HG03064 (cell line): ENCODE results near the gene BCAM.

Source experiments
- ATAC-seq: cut with Tn5 transposase; IDR thresholded peaks from one replicate; pipeline ENCODE4 v1.9.1; 2021; ENCODE audit warnings: low read depth; ENCODE audit not compliant: unreplicated experiment

The BCAM gene

DNA sequence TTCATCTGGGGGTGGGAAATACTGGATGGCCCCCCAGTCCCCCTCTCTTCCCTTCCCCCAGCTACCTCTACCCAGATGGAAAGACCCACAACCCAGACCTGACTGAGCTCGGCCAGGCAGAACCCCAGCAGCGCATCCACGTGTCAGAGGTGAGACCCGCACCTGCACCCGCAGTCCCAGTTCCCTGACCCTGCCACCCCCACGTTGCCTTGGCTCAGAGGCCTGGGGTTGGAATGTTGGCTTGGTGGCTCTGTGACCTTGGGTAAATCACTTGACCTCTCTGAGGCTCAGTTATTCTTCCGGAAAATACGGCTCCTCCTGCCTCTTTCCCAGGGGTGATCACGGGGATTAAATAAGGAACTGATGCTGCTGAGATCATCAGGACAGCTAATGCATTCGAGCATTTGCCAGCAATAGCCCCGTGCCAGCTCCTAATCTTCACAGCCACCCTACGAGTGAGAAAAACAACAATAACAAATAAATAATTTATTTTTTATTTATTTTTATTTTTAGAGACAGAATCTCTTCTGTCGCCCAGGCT is 18.9 kb upstream of the BCAM start:
- ATAC-seq, result no peak

DNA sequence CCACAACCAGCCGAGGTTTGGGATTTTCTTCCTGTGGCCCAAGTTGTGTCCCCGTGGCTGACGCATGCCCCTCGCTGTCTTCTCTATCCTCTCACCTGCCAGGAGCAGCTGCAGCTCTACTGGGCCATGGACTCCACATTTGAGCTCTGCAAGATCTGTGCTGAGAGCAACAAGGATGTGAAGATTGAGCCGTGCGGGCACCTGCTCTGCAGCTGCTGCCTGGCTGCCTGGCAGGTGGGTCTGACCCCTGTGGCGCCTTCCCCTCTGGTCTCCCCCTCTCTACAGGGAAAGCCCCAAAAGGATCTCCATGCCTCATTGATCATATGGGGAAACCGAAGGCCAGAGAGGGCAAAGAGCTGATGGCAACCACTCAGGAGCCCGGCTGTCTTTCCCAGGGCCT is 16.6 kb upstream of the BCAM start:
- ATAC-seq, result no peak

DNA sequence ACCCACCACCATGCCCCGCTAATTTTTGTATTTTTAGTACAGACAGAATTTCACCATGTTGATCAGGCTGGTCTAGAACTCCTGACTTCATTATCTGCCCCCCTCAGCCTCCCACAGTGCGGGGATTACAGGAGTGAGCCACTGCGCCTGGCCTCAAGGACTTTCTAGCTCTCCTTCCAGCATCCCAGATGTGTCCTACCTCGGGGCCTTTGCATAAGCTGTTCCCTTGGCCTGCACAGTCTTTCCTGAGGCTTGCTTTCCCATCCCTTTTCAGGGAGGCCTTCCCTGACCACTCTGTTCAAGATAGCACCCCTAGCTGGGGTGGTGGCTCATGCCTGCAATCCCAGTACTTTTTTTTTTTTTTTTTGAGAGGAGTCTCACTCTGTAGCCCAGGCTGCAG is 14.3 kb upstream of the BCAM start:
- no peak for ATAC-seq

DNA sequence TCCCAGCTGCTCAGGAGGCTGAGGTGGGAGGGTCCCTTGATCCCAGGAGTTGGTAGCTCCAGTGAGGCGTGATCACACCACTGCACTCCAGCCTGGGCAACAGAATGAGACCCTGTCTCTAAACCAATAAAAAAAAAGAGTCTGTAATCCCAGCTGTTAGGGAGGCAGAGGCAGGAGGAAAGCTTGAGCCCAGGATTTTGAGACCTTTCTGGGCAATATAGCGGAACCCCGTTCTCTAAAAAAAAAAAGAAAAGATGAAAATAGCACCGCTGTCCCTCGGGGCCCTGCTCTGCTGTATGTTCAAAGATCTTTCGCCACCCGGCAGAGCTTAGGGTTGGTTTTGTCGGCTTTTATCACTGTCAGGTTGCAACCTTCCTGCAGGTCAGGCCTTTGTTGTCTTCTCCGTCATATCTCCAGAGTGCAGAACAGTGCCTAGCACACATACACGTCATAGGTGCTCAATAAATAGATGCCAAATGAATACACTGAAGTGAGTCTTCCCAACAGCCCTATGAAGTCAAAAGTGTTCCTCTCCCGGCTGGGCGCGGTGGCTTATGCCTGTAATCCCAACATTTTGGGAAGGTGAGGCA is 13.4 kb upstream of the BCAM start:
- ATAC-seq, result no peak

DNA sequence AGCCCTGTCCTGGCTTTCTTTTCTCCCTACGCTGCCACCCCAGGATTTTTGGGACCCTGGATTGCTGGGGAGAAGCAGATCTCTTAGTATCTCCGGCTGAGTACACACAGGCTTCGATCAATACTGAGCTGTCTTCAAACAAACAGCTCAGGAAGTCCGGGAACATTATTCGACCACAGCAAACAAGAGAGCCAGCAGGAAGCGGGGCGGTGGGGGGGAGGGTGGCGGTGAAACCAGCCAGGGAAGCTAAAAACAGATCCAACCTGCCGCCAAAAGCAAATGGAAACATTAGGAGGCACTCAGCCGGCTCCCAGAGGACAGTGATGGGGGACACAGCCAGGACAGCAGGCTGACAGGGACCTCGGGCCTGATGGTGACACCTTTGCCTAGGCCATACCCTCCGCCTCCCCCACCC is 12.2 kb upstream of the BCAM start:
- ATAC-seq, result no peak

DNA sequence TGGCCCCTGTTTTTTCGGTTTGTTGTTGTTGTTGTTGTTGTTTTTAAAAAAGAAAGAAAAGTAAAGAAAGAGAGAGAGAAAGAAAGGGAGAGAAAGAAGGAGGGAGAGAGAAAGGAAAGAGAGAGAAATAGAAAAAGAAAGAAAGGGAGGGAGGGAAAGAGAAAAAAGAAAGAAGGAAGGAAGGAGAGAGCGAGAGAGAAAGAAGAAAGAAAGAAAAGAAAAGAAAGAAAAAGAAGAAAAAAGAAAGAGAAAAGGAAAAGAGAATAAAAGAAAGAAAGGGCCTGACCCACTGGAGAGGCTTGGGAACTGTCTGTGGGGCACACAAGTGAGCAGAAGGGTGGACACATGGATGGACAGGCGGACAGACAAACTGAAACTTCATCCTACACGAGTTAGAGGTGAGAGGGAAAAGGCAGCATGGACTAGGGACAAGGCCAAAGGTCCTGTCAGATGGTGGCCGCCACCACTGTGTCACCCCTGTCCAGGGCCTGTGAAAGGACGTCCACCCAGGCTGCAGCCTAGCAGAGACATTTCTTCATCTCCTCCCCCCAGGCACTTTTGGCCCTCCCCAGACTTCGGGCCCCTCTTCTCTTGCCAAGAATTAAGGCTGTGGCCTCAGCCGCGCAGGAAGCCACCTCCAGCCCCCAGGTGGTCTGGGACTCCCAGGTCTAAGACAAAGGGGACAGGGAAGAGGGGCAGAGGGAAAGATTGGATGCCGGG is 9.1 kb upstream of the BCAM start:
- no peak for ATAC-seq

DNA sequence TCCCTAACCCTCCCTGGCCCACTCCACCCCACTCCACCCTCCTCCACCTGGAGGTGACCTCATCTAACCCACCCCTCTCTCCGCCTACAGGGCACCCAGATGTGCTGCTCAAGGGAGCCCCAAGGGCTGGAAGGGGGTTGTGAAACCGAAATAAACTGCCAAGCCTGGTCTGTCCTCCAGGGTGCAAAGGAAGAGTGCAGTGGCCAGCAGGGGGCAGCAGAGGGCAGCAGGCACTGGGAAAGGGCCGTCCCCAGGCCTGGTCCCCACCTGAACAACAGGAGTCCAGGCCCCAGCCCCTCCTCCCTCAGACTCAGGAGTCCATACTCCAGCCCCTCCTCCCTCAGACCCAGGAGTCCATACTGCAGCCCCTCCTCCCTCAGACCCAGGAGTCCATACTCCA is 8.4 kb upstream of the BCAM start:
- ATAC-seq, result no peak

DNA sequence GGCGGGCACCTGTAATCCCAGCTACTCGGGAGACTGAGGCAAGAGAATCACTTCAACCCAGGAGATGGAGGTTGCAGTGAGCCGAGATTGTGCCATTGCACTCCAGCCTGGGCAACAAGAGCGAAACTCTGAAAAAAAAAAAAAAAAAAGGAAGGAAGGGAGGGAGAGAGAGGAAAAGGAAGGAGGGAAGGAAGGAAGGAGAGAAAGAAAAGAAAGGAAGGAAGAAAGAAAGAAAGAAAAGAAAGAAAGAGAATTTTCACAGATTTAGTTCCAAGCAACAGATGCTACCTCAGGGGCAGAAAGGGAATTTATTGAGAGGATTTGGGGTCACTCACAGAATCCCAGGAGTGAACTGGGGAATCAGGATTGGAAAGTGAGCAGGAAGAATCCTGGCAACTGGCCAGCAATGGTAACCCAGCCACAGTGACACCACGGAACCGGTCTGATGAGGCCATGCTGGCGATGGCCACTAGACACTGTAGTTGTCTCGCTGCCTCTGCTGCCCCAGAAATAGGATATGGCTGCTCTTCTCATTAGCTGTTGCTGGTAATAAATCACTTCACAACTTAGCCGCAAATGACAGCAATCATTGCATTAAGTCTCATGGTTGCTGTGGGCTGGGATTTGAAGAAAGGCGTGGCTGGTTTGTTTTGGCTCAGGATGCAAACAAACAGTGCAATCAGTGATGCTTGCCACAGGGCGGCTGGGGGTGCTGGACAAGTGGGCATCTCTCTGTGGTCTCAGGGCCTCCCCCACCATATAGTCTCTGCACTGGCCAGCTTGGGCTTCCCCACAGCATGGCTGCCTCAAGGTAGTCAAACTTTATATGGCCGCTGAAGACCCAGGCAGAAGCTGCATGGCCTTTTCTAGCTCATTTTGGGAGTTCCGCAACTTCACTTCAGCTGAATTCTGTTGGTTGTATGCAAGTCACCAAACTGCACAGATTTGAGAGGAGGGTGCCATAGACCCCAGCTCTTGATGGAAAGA is 5.2 kb upstream of the BCAM start:
- ATAC-seq, result no peak

DNA sequence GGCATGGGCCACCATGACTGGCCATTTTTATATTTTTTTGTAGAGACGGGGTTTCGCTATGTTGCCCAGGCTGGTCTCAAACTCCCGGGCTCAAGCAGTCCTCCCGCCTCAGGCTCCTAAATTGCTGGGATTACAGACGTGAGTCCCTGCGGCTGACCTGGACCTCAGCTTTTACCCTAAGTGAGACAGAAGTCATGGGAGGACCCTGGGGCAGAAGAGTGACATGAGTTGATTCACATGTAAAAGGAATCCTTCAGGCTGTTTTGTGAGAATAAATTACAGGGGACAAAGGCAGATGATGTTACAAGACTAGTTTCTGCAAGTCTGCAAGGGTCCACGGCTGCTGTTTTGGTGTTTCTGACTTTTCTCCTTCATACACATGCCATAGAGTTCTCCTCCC is 2.6 kb upstream of the BCAM start:
- ATAC-seq, result no peak

DNA sequence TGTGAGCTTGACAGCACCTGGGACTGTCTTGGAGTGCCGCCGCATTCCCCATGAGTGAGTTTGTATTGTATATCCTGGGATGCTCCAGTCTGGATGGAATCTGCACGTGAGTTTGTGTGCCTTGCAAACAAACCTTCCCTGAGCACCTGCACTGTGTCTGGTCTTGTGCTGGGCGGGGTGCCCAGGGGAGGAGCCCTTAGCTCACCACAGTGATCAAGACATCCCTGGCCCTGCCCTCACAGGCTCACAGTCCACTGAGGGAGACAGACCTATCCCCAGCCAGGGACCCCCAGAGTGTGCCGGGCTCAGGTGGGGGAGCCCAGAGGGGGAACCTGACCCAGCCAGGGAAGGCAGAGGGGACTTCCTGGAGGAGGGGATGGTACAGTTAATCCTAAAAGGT is 1.7 kb upstream of the BCAM start:
- no peak for ATAC-seq

DNA sequence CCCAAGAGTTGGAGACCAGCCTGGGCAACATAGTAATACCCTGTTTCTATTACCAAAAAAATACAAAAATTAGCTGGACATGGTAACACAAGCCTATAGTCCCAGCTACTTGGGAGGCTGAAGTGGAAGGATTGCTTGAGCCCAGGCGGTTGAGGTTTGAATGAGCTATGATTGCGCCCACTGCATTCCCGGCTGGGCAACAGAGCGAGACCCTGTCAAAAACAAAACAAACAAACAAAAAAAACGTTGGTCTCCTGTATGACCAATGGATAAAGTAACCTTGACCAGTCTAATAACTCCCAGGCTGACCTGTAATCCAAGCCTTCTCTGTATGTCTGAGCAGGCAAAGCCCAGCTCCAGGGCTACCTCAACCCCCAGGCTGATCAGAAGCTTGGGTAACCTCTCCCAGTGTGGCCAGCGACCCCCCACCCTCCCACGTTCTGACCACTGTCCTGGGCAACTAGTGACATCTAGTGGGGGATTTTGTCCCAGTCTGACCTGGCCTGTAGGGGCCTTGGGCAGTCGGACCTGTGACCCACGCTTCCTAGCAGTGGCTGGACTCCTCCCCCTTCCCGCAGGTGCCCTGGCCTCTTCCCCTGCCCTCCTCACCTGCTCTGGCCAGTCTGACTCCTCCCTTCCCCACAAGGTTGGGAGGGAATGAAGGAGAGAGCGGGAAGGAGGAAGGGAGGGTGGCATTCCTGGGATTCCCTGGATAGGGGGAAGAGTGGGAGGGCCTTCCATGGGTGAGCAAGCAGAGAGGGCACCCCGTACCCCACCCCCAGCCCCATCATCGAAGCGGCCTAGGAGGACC is 1.0 kb upstream of the BCAM start:
- ATAC-seq, result no peak

DNA sequence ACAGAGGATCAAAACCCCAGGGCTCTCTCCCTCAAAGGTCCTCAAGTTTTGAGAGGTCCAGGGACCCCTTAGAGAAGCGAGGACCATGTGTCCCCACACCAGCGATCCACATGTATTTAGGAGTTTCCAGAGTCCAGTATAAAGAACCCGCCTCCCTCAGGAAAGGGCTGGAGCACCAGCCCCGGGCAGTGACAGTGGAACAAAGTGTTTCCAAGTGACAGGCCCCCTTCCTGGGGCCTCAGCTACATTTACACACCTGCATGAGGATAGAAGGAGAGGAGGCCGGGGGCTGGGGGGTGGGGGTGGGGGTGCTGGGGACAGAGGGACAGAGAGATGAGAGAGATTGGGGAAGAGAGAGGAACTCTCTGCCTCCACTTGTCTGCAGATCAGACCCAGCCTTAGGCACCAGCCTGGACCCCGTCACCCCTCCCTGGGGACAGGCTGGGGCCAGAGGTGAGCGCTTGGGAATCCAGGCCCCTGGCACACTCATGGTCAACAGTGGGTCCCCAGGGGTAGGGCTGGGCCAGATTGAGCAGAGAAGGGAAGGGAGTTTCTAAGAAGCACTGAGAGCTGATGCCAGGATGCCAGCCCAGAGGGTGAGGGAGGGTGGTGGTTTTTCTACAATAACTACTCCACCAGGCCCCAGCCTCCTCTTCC is 802 bp downstream of the BCAM start:
- ATAC-seq, result no peak

DNA sequence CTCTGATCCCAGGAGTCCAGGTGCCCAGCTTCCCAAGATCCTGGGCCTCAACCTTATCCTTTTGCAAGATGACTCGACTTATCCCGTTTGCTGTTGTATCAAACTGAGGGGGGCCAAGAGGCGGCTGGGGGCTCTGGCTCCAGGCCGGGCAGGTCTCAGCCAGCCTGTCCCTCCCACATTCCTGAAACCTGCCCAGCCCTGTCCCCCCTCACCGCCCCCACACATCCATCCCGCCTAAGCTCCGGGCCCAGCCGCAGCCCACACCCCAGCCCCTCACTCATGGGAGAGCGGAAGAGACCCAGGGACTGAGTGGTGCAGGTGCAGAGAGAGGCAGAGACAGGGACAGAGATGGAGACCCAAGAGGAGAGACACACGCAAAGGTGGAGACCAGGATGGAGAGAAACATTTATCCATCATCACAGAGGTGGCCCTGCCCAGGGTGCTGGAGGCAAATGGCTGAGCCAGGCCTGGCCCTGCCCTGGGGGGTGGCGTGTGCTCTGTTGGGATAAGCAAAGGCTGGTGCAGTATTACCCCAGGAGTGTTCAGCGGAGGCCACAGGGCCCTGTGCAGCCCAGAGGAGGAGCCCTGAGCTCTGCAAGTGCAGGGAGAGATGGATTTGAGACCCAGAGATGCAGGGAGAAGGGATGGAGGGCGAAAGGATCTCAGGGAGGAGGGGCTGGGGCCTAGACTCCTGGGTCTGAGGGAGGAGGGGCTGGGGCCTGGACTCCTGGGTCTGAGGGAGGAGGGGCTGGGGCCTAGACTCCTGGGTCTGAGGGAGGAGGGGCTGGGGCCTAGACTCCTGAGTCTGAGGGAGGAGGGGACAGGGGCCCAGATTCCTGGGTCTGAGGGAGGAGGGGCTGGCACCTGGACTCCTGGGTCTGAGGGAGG is 1.6 kb downstream of the BCAM start:
- no peak for ATAC-seq

DNA sequence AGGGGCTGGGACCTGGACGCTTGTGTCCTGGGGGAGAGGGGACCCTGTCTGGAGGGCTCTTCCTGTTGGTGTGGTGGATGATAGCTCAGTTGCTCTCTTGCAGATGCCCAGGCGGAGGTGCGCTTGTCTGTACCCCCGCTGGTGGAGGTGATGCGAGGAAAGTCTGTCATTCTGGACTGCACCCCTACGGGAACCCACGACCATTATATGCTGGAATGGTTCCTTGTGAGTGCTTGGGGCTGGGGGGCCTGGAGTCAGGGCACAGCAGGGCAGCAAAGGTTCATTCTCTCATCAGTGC is 2.2 kb downstream of the BCAM start:
- ATAC-seq, result no peak

DNA sequence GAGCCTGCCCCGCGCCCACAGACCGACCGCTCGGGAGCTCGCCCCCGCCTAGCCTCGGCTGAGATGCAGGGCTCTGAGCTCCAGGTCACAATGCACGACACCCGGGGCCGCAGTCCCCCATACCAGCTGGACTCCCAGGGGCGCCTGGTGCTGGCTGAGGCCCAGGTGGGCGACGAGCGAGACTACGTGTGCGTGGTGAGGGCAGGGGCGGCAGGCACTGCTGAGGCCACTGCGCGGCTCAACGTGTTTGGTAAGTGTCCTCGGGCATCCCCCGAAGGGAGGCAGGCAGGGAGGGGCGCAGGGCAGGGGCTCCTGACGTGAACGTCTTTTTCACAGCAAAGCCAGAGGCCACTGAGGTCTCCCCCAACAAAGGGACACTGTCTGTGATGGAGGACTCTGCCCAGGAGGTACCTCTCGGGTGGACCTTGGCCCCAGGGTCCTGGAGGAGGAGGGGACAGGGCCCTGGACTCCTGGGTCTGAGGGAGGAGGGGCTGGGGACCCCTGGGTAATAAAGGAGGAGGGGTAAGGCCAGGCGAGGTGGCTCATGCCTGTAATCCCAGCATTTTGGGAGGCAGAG is 3.3 kb downstream of the BCAM start:
- no peak for ATAC-seq

DNA sequence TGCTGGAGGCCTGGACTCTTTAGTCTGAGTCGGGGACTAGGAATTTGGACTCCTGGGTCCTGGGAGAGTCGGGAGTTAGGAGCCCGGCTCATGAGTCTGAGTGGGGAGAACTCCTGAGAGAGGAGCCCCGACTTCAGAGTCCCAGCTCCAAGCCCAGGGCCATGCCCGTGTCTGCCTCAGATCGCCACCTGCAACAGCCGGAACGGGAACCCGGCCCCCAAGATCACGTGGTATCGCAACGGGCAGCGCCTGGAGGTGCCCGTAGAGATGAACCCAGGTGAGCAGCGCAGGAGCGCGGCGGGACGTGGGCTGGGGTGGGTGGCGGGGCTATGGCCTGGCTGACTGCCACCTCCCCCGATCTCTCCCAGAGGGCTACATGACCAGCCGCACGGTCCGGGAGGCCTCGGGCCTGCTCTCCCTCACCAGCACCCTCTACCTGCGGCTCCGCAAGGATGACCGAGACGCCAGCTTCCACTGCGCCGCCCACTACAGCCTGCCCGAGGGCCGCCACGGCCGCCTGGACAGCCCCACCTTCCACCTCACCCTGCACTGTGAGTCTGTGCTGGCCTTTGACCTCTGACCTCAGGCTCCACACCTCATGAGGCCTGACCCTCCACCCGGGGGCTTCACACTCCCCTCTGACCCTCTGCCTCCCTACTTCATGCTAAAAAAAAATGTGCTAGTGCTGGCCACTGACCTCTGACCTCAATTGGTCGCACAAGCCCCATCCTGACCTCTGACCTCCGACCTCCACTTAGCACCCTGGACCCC is 4.4 kb downstream of the BCAM start:
- no peak for ATAC-seq

DNA sequence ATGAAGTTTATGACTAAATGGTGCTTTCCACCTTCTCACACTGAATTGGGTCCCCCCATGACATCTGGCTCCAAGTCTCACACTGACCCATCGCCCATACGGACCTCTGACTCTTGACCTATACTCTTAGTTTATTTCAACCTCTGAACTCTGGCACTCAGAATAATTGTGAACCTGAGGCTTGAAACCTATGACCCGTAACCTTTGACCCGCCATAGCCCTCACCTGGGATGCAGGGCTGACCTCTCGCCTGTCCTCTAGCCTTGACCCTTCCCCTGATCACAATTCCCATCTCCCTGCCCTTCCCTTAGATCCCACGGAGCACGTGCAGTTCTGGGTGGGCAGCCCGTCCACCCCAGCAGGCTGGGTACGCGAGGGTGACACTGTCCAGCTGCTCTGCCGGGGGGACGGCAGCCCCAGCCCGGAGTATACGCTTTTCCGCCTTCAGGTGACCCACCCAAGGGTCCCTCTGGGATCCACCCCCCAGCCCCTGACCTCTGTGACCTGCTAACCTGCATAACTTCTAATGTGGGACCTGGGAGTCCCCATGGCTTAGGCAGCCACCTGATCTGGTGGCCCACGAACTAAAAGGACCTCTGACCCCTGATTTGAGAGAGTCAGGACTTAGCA is 5.1 kb downstream of the BCAM start:
- no peak for ATAC-seq

DNA sequence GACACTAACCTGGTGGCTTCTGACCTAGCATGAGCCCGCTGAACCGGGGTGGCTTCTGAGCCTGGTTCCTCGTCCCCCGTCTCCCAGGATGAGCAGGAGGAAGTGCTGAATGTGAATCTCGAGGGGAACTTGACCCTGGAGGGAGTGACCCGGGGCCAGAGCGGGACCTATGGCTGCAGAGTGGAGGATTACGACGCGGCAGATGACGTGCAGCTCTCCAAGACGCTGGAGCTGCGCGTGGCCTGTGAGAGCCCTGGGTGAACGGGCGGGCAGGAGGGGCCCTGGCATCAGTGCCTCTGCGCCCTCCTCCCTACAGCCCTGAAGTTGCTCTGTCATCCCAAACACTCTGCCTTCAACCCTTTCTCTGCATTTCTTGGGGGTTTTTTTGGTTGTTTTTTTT is 5.6 kb downstream of the BCAM start:
- no peak for ATAC-seq
